Thoracic aorta (tissue), 2 donors: ENCODE results near the gene PHAF1. TPM values are rescaled to one million over a fixed set of nuclear protein-coding genes. Genes with fewer than 3 reads are reported as not detected.
A peak's percentile ranks its signal among the peaks of the same experiment; 100 is the strongest.

Experiments
- ATAC-seq: fragments of 150-250 bp; one replicate; pipeline ENCODE4 v1.8.0; 2017; ENCODE audit warnings: low read depth; ENCODE audit not compliant: insufficient number of reproducible peaks, low FRiP score
- DNase-seq: peaks from one replicate; pipeline ENCODE4 v3.0.0-alpha.2; 2020; ENCODE audit warnings: low spot score
- H3K27ac ChIP-seq, 2 donors: fragments of 200-600 bp; sonication (generic); 1 replicate in 1 of 2; 2 replicates in 1 of 2; pipeline ENCODE4 v1.5.1; 2016; ENCODE audit warnings: mild to moderate bottlenecking in 2 of 2, moderate library complexity in 2 of 2
- H3K27me3 ChIP-seq: fragments of 200-600 bp; sonication (generic); replicated peaks from 2 replicates; pipeline ENCODE4 v1.6.0; 2016; ENCODE audit warnings: mild to moderate bottlenecking; ENCODE audit not compliant: insufficient read depth
- H3K36me3 ChIP-seq: fragments of 200-600 bp; sonication (generic); one replicate; pipeline ENCODE4 v1.5.1; 2016
- H3K4me1 ChIP-seq, 2 donors: fragments of 200-600 bp; sonication (generic); 1 replicate in 1 of 2; 2 replicates in 1 of 2; pipeline versions ENCODE4 v1.5.1 to v1.6.0; 2016; ENCODE audit warnings: low read depth in 2 of 2, mild to moderate bottlenecking in 1 of 2; ENCODE audit not compliant: control insufficient read depth in 1 of 2
- H3K4me3 ChIP-seq: fragments of 200-600 bp; sonication (generic); 2 replicates; pipeline ENCODE4 v1.5.1; 2016; ENCODE audit warnings: mild to moderate bottlenecking
- H3K9me3 ChIP-seq: fragments of 200-600 bp; sonication (generic); 2 replicates; pipeline ENCODE4 v1.5.1; 2016
- total RNA-seq, 2 donors: library from RNA; depleted of rRNA; stranded (reverse); fragments of >200 nt; gene quantifications; one replicate each; pipeline versions ENCODE4 v1.1.0 to v1.2.3, GENCODE V29; 2016
- TF ChIP-seq, protein P1 (sequence below): fragments of 200-600 bp; sonication (generic); IDR thresholded peaks from one replicate; pipeline ENCODE4 v1.5.1; 2019; ENCODE audit warnings: antibody characterized with exemption

PHAF1 gene
- total RNA-seq, 2 donors from 2014 or later = 15.6 to 27.2 TPM

DNA sequence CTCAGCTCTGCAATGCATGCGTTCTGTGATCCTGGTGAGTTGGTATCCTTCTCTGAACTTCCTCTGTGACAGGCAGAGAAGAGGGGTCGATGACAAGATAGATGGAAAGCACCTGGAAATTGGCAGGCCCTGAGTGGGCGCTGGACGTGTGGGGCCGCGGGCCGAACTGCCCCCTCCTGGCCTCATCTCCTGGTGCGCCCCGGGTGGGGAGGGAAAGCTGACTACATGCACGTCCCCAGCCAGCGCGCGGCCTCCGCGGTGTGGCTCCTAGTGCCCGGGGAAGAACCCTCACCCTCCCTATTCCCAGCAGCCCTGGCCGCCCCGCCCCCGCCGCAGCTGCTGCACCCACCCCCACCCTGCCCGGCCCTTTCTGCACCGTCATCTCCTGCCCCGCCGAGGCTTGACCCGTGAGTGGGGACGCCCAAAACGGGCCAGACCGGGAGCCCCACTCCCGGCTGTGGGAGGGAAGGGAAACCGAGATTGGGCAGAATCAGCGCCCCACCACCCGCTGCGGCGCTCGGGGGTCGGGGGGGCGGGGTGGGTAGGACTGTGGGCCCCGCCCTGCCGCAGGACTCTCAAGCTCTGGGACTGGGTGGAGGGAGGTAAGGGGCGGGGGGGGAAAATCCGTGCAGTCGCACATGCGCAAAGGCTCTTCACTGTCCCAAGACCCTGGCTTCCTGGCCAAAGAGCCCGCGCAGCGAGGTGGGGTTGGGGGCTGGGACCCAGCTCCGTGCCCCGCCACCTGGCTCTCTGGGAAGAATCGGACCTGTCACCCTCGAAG lies 60.6 kb downstream of the PHAF1 start, which contains the start of gene NOL3:
TSS of gene NOL3 (plus strand) at position 371 of the 781 bp plus-strand sequence.
- H3K4me1 ChIP-seq = peaks cover 31 to 54% of the 10 kb centered on the region in 2 donors
- peak; percentile 73 for DNase-seq

GRCh38 chr16:67170949-67171649 lies 61.4 kb downstream of the PHAF1 start:
- TF ChIP-seq, protein P1, sequence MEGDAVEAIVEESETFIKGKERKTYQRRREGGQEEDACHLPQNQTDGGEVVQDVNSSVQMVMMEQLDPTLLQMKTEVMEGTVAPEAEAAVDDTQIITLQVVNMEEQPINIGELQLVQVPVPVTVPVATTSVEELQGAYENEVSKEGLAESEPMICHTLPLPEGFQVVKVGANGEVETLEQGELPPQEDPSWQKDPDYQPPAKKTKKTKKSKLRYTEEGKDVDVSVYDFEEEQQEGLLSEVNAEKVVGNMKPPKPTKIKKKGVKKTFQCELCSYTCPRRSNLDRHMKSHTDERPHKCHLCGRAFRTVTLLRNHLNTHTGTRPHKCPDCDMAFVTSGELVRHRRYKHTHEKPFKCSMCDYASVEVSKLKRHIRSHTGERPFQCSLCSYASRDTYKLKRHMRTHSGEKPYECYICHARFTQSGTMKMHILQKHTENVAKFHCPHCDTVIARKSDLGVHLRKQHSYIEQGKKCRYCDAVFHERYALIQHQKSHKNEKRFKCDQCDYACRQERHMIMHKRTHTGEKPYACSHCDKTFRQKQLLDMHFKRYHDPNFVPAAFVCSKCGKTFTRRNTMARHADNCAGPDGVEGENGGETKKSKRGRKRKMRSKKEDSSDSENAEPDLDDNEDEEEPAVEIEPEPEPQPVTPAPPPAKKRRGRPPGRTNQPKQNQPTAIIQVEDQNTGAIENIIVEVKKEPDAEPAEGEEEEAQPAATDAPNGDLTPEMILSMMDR = no peak
- no peak for DNase-seq
- H3K4me1 ChIP-seq = peaks cover 27 to 50% of the 10 kb centered on the region in 2 donors

More for the DNA sequence above, 60.6 kb downstream of the PHAF1 start, which contains the start of gene NOL3:
- TF ChIP-seq, protein P1 = no peak
- Histone ChIP-seq H3K9me3 (no peaks in the 10 kb centered on the region), H3K36me3 (peaks cover 2% of the 10 kb centered on the region), H3K27me3 (no peaks in the 10 kb centered on the region), H3K27ac (peak within 1 kb of the TSS; percentile 95 to 97), H3K4me3 (peak within 1 kb of the TSS; percentile 83)
- ATAC-seq = peak; percentile 37

GRCh38 chr16:67173323-67173722 lies 63.6 kb downstream of the PHAF1 start:
- DNase-seq = no peak
- peak overlapping the region; percentile 76 for H3K4me3 ChIP-seq
- H3K27ac ChIP-seq = peak overlapping the region; percentile 76 to 91
- H3K9me3 ChIP-seq = no peaks in the 10 kb centered on the region
- H3K27me3 ChIP-seq = no peaks in the 10 kb centered on the region
- TF ChIP-seq, protein P1 = no peak
- no peak for ATAC-seq
- H3K4me1 ChIP-seq = peaks cover 31 to 58% of the 10 kb centered on the region in 2 donors
- peaks cover 3% of the 10 kb centered on the region for H3K36me3 ChIP-seq

More at GRCh38 chr16:67170949-67171649, 61.4 kb downstream of the PHAF1 start:
- Histone ChIP-seq H3K4me3 (peak overlapping the region; percentile 83), H3K27me3 (no peaks in the 10 kb centered on the region), H3K27ac (peak overlapping the region; percentile 95 to 97), H3K36me3 (peaks cover 3% of the 10 kb centered on the region), H3K9me3 (no peaks in the 10 kb centered on the region)
- no peak for ATAC-seq

DNA sequence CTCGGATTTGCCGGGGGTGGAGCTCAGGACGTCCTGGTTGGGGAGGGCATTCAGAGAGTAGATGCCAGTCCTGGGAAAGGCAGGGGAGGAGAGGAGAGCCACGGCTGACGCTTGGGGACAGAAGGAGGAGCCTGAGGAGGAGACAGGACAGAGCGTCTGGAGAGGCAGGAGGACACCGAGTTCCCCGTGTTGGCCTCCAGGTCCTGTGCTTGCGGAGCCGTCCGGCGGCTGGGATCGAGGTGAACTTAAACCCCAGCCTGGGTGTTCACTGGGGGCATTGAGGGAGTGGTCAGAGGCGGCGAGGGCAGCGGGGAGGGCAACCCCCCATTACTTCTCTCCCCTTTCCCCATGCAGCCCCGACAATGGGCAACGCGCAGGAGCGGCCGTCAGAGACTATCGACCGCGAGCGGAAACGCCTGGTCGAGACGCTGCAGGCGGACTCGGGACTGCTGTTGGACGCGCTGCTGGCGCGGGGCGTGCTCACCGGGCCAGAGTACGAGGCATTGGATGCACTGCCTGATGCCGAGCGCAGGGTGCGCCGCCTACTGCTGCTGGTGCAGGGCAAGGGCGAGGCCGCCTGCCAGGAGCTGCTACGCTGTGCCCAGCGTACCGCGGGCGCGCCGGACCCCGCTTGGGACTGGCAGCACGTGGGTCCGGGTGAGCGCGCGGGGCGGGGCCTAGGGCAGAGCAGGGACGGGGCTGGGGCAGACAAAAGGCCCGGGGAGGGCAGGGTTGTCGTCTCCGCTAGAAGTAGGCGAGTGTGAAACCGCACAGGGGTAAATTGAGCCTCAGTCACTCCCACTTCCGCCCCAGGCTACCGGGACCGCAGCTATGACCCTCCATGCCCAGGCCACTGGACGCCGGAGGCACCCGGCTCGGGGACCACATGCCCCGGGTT lies 64.3 kb downstream of the PHAF1 start:
- H3K9me3 ChIP-seq = no peaks in the 10 kb centered on the region
- no peaks in the 10 kb centered on the region for H3K27me3 ChIP-seq
- DNase-seq (peak; percentile 58), ATAC-seq (peak; percentile 50)
- peak overlapping the region; percentile 76 for H3K4me3 ChIP-seq
- TF ChIP-seq, protein P1 = peak; percentile 17
- H3K36me3 ChIP-seq = peaks cover 3% of the 10 kb centered on the region
- peak overlapping the region; percentile 76 to 91 for H3K27ac ChIP-seq
- H3K4me1 ChIP-seq = peaks cover 33 to 61% of the 10 kb centered on the region in 2 donors
